ENCODE measurements around the gene LSM5.

LSM5 gene

GRCh38 chr7:32459788-32460187 lies 30.4 kb downstream of the LSM5 start:
- DNase-seq (ENCODE audit: low read depth), result no peak

- DNase-seq (ENCODE audit: low read depth), result no peak
Measured at GRCh38 chr7:32458025-32458424, 32.2 kb downstream of the LSM5 start.

- no peak for DNase-seq (ENCODE audit: low read depth)
Measured at GRCh38 chr7:32453341-32454011, 36.7 kb downstream of the LSM5 start.

- no peak for DNase-seq (ENCODE audit: low read depth)
Measured at GRCh38 chr7:32447218-32447617, 43.0 kb downstream of the LSM5 start.

GRCh38 chr7:32436146-32436928 lies 53.8 kb downstream of the LSM5 start:
- DNase-seq (ENCODE audit: low read depth), result no peak
